Naive B cell (primary cell): ENCODE data around the gene ELF3. TPM values are rescaled to one million over a fixed set of nuclear protein-coding genes. Genes with fewer than 3 reads are reported as not detected.
"Not testable (repeated sequence)": the region's sequence is repeated elsewhere in the genome, so short reads cannot be mapped to it uniquely, and the experiment has no call there.

ENCODE experiments used
- ATAC-seq, 2 donors: fragments of 150-1000 bp; cut with Tn5 transposase; 2 replicates each; pipeline ENCODE4 v1.10.0; 2021; ENCODE audit warnings: low read depth in 2 of 2, mild to moderate bottlenecking in 2 of 2, moderate library complexity in 2 of 2
- DNase-seq: peaks from one replicate; pipeline ENCODE4 v3.0.0; 2022
- H3K27ac Mint-ChIP-seq, 6 donors: one replicate each; pipeline ENCODE4 v1.8.0; 2020 to 2022; ENCODE audit warnings: mild to moderate bottlenecking in 6 of 6, mixed read lengths in 6 of 6, moderate library complexity in 5 of 6, inconsistent platforms in 2 of 6
- H3K27me3 Mint-ChIP-seq, 3 donors: one replicate each; pipeline ENCODE4 v1.8.0; 2021 to 2022; ENCODE audit warnings: mixed read lengths in 3 of 3, mild to moderate bottlenecking in 1 of 3
- H3K36me3 Mint-ChIP-seq, 2 donors: one replicate each; pipeline ENCODE4 v1.8.0; 2020 to 2022; ENCODE audit warnings: mixed read lengths in 2 of 2, inconsistent platforms in 1 of 2, mild to moderate bottlenecking in 1 of 2
- H3K4me1 Mint-ChIP-seq, 3 donors: one replicate each; pipeline ENCODE4 v1.8.0; 2020 to 2022; ENCODE audit warnings: mixed read lengths in 3 of 3, inconsistent platforms in 1 of 3, mild to moderate bottlenecking in 1 of 3, moderate library complexity in 1 of 3
- H3K4me3 Mint-ChIP-seq, 8 donors: one replicate each; pipeline ENCODE4 v1.8.0; 2020 to 2022; ENCODE audit warnings: mild to moderate bottlenecking in 8 of 8, mixed read lengths in 8 of 8, moderate library complexity in 8 of 8, inconsistent platforms in 2 of 8
- H3K9me3 Mint-ChIP-seq, 7 donors: one replicate each; pipeline ENCODE4 v1.8.0; 2020 to 2022; ENCODE audit warnings: mixed read lengths in 7 of 7, mild to moderate bottlenecking in 5 of 7, inconsistent platforms in 2 of 7, moderate library complexity in 1 of 7
- polyA plus RNA-seq, 6 donors: library from polyadenylated mRNA; unstranded; fragments of 300-500 nt; fragmentation: Illumina TruSeq; gene quantifications; one replicate each; pipeline ENCODE4 v1.2.3, GENCODE V29; 2021; ENCODE audit warnings: low read depth in 6 of 6

Gene ELF3
- polyA plus RNA-seq, 6 donors from 2014 or later = 0.30 TPM; not detected in 5

GRCh38 chr1:202056644-202057334, 46.4 kb downstream of the ELF3 start:
- Mint-ChIP-seq H3K27me3 (peaks cover 5 to 12% (median 7%) of the 10 kb centered on the region in 3 donors), H3K9me3 (peaks cover 0 to 1% (median 0%) of the 10 kb centered on the region in 7 donors), H3K27ac (no peak overlapping the region), H3K4me3 (peak overlapping the region in 1 of 8 donors; percentile 35), H3K36me3 (no peaks in the 10 kb centered on the region), H3K4me1 (peaks cover 0 to 4% (median 0%) of the 10 kb centered on the region in 3 donors)
- ATAC-seq = no peak
- no peak for DNase-seq

GRCh38 chr1:202057335-202057704, 46.9 kb downstream of the ELF3 start:
- not testable (repeated sequence) for H3K27ac Mint-ChIP-seq, H3K9me3 Mint-ChIP-seq, H3K36me3 Mint-ChIP-seq, H3K4me1 Mint-ChIP-seq, ATAC-seq, DNase-seq
- H3K27me3 Mint-ChIP-seq = peaks cover 5 to 16% (median 7%) of the 10 kb centered on the region in 3 donors
- H3K4me3 Mint-ChIP-seq = peak overlapping the region in 1 of 8 donors; percentile 35

- H3K9me3 Mint-ChIP-seq = peaks cover 0 to 1% (median 0%) of the 10 kb centered on the region in 7 donors
- ATAC-seq = no peak
- H3K4me1 Mint-ChIP-seq = peaks cover 0 to 4% (median 0%) of the 10 kb centered on the region in 3 donors
- no peak overlapping the region for H3K27ac Mint-ChIP-seq
- DNase-seq = no peak
- no peaks in the 10 kb centered on the region for H3K36me3 Mint-ChIP-seq
- H3K27me3 Mint-ChIP-seq = peaks cover 5 to 16% (median 7%) of the 10 kb centered on the region in 3 donors
- no peak overlapping the region for H3K4me3 Mint-ChIP-seq
Observed at GRCh38 chr1:202058001-202058908, 47.9 kb downstream of the ELF3 start.

GRCh38 chr1:202061055-202061454, 50.7 kb downstream of the ELF3 start:
- no peak overlapping the region for H3K4me3 Mint-ChIP-seq
- no peaks in the 10 kb centered on the region for H3K4me1 Mint-ChIP-seq
- H3K27ac Mint-ChIP-seq = no peak overlapping the region
- H3K36me3 Mint-ChIP-seq = no peaks in the 10 kb centered on the region
- DNase-seq (no peak), ATAC-seq (no peak)
- no peaks in the 10 kb centered on the region for H3K9me3 Mint-ChIP-seq
- peaks cover 0 to 9% (median 7%) of the 10 kb centered on the region in 3 donors for H3K27me3 Mint-ChIP-seq

- H3K9me3 Mint-ChIP-seq, H3K4me3 Mint-ChIP-seq, H3K36me3 Mint-ChIP-seq, H3K27ac Mint-ChIP-seq, ATAC-seq, H3K4me1 Mint-ChIP-seq, H3K27me3 Mint-ChIP-seq, DNase-seq: not testable (repeated sequence)
Observed at GRCh38 chr1:202061787-202062186, 51.4 kb downstream of the ELF3 start.

GRCh38 chr1:202062636-202063035, 52.2 kb downstream of the ELF3 start:
- not testable (repeated sequence) for H3K36me3 Mint-ChIP-seq, H3K27me3 Mint-ChIP-seq, ATAC-seq, DNase-seq, H3K9me3 Mint-ChIP-seq, H3K4me3 Mint-ChIP-seq, H3K4me1 Mint-ChIP-seq
- peak overlapping the region in 1 of 6 donors; percentile 82 for H3K27ac Mint-ChIP-seq

- ATAC-seq = no peak
- Mint-ChIP-seq H3K27me3 (peaks cover 0 to 9% (median 7%) of the 10 kb centered on the region in 3 donors), H3K27ac (no peak overlapping the region), H3K36me3 (no peaks in the 10 kb centered on the region), H3K4me3 (no peak overlapping the region), H3K9me3 (no peaks in the 10 kb centered on the region), H3K4me1 (no peaks in the 10 kb centered on the region)
- no peak for DNase-seq
Observed at GRCh38 chr1:202063093-202063492, 52.7 kb downstream of the ELF3 start.

GRCh38 chr1:202064889-202065312, 54.5 kb downstream of the ELF3 start:
- H3K9me3 Mint-ChIP-seq, H3K4me1 Mint-ChIP-seq, H3K4me3 Mint-ChIP-seq, ATAC-seq, H3K36me3 Mint-ChIP-seq, H3K27me3 Mint-ChIP-seq, DNase-seq: not testable (repeated sequence)
- peak overlapping the region in 1 of 6 donors; percentile 25 for H3K27ac Mint-ChIP-seq

Other genes with a start within 250 kb of the ELF3 start
- gene IPO9, start 181.4 kb upstream of the ELF3 start, polyA plus RNA-seq = 10 to 100 TPM; 13.6 to 30.0 (median 18.0) TPM
- gene SHISA4, start 121.7 kb upstream of the ELF3 start, polyA plus RNA-seq = not detected
- gene LMOD1, start 64.0 kb upstream of the ELF3 start, polyA plus RNA-seq = not detected
- gene TIMM17A, start 55.1 kb upstream of the ELF3 start, polyA plus RNA-seq = 10 to 100 TPM; 16.4 to 33.2 (median 24.4) TPM
- 10 to 100 TPM; 28.2 to 50.0 (median 34.7) TPM for gene RNPEP, start 27.9 kb upstream of the ELF3 start, polyA plus RNA-seq
- under 1 TPM in 3 of 6 donors, not detected in 3; 0.10 to 0.50 (median 0.37) TPM for gene GPR37L1, start 112.3 kb downstream of the ELF3 start, polyA plus RNA-seq
- gene ARL8A, start 134.2 kb downstream of the ELF3 start, polyA plus RNA-seq = 10 to 100 TPM in 5 of 6 donors, 1 to 10 TPM in 1; 7.3 to 18.0 (median 11.7) TPM
- gene PTPN7, start 150.0 kb downstream of the ELF3 start, polyA plus RNA-seq = 10 to 100 TPM; 19.0 to 41.5 (median 22.9) TPM
- under 1 TPM in 1 of 6 donors, not detected in 5; 0.22 TPM for gene LGR6, start 183.2 kb downstream of the ELF3 start, polyA plus RNA-seq